H1 (cell line): ENCODE measurements around the gene ARHGEF19. TPM values are rescaled to one million over a fixed set of nuclear protein-coding genes. Genes with fewer than 3 reads are reported as not detected.
A peak's percentile ranks its signal among the peaks of the same experiment; 100 is the strongest.

Experiments
- CTCF ChIA-PET: fragments of 300-600 bp; sonication (Branson Sonifier 250); formaldehyde crosslinking; loops from one replicate; lab custom pipeline; 2021; ENCODE audit not compliant: partially characterized antibody; lab: Charles Lee
- POLR2A ChIA-PET: fragments of 300-600 bp; sonication (Branson Sonifier 250); formaldehyde crosslinking; loops from one replicate; lab custom pipeline; 2021; ENCODE audit warnings: inconsistent platforms; ENCODE audit not compliant: partially characterized antibody; lab: Charles Lee
- DNase-seq, 2 experiments: peaks; one replicate each; pipeline versions ENCODE4 v3.0.0 to v3.0.0-alpha.2; 2010 to 2022; ENCODE audit warnings: low spot score in 2 of 2, low read depth in 1 of 2, mixed read lengths in 1 of 2
- FAIRE-seq: peaks from 2 replicates; lab custom pipeline; 2011; peaks lifted over from hg19 to GRCh38; lab: Jason Lieb, UNC
- H2AFZ ChIP-seq: 2 replicates; pipeline ENCODE4 v1.8.1; 2012; ENCODE audit warnings: low read length, inconsistent platforms
- H2AK5ac ChIP-seq: 2 replicates; pipeline ENCODE4 v1.6.1; 2013; ENCODE audit warnings: low read depth, low read length
- H2BK120ac ChIP-seq: replicated peaks from 2 replicates; pipeline ENCODE3; 2013; ENCODE audit warnings: low read depth, low read length, inconsistent platforms
- H2BK12ac ChIP-seq: 2 replicates; pipeline ENCODE4 v1.6.1; 2013; ENCODE audit warnings: low read depth, low read length
- H2BK15ac ChIP-seq: 2 replicates; pipeline ENCODE4 v1.6.1; 2013; ENCODE audit warnings: low read length
- H2BK20ac ChIP-seq: 2 replicates; pipeline ENCODE4 v1.6.1; 2013; ENCODE audit warnings: low read length
- H2BK5ac ChIP-seq: 2 replicates; pipeline ENCODE4 v1.6.1; 2013; ENCODE audit warnings: low read depth, low read length
- H3K14ac ChIP-seq: 2 replicates; pipeline ENCODE4 v1.6.1; 2013; ENCODE audit warnings: inconsistent platforms; ENCODE audit not compliant: insufficient read length
- H3K18ac ChIP-seq: 2 replicates; pipeline ENCODE4 v1.6.1; 2013; ENCODE audit warnings: low read length; ENCODE audit errors: extremely low read depth
- H3K23ac ChIP-seq: 2 replicates; pipeline ENCODE4 v1.6.1; 2013; ENCODE audit warnings: inconsistent platforms; ENCODE audit not compliant: insufficient read length
- H3K23me2 ChIP-seq: 2 replicates; pipeline ENCODE4 v1.6.1; 2013; ENCODE audit warnings: low read depth, low read length
- H3K27ac ChIP-seq: 2 replicates; pipeline ENCODE4 v1.6.1; 2011; ENCODE audit warnings: low read depth, low read length, inconsistent platforms
- H3K27me3 ChIP-seq, 4 experiments: replicated peaks in 1 of 4; 1 replicate in 1 of 4; 2 replicates in 3 of 4; pipeline versions ENCODE4 v1.6.1 to v1.8.1; 2011 to 2013; ENCODE audit warnings: low read length in 3 of 4, mild to moderate bottlenecking in 3 of 4, inconsistent platforms in 2 of 4, mixed read lengths in 2 of 4, moderate library complexity in 1 of 4; ENCODE audit not compliant: control insufficient read depth in 3 of 4, insufficient read depth in 3 of 4; ENCODE audit errors: extremely low read depth in 1 of 4
- H3K36me3 ChIP-seq, 4 experiments: 2 replicates each; pipeline versions ENCODE4 v1.6.1 to v1.8.1; 2011 to 2013; ENCODE audit warnings: mild to moderate bottlenecking in 4 of 4, low read length in 3 of 4, moderate library complexity in 2 of 4, control low read depth in 1 of 4, inconsistent platforms in 1 of 4; ENCODE audit not compliant: insufficient read depth in 4 of 4, control insufficient read depth in 2 of 4
- H3K4ac ChIP-seq: replicated peaks from 2 replicates; pipeline ENCODE3; 2013; ENCODE audit warnings: low read length, low read depth, mixed read lengths, inconsistent platforms; ENCODE audit not compliant: insufficient read length
- H3K4me1 ChIP-seq, 4 experiments: replicated peaks in 1 of 4; 1 replicate in 1 of 4; 2 replicates in 3 of 4; pipeline versions ENCODE4 v1.6.1 to v1.8.1; 2011 to 2013; ENCODE audit warnings: low read length in 3 of 4, inconsistent platforms in 2 of 4, mixed read lengths in 1 of 4; ENCODE audit not compliant: insufficient read depth in 4 of 4, control insufficient read depth in 3 of 4
- H3K4me2 ChIP-seq, 2 experiments: 2 replicates each; pipeline versions ENCODE4 v1.6.1 to v1.8.1; 2011 to 2013; ENCODE audit warnings: low read depth in 2 of 2, low read length in 2 of 2, control low read depth in 1 of 2, inconsistent platforms in 1 of 2, mild to moderate bottlenecking in 1 of 2; ENCODE audit not compliant: insufficient read depth in 1 of 2
- H3K4me3 ChIP-seq, 4 experiments: fragments of 200-600, 300-600 bp in 1 of 4; sonication (generic), shearing (Covaris generic), sonication (Bioruptor Twin) in 1 of 4; 2 replicates each; pipeline versions ENCODE4 v1.5.1 to v1.8.1; 2011 to 2016; ENCODE audit warnings: low read length in 4 of 4, low read depth in 3 of 4, control low read depth in 2 of 4, inconsistent platforms in 2 of 4, mild to moderate bottlenecking in 2 of 4, mixed read lengths in 1 of 4, moderate library complexity in 1 of 4; ENCODE audit not compliant: insufficient read depth in 2 of 4; ENCODE audit errors: extremely low read depth in 1 of 4
- H3K56ac ChIP-seq: replicated peaks from 2 replicates; pipeline ENCODE3; 2013; ENCODE audit warnings: low read depth, mild to moderate bottlenecking, mixed read lengths, low read length, inconsistent platforms; ENCODE audit not compliant: insufficient read length
- H3K79me1 ChIP-seq: 2 replicates; pipeline ENCODE4 v1.6.1; 2013; ENCODE audit warnings: low read depth, low read length, control low read depth
- H3K79me2 ChIP-seq, 2 experiments: 2 replicates each; pipeline versions ENCODE4 v1.6.1 to v1.8.1; 2012 to 2013; ENCODE audit warnings: low read length in 2 of 2, mild to moderate bottlenecking in 2 of 2, inconsistent platforms in 1 of 2; ENCODE audit not compliant: insufficient read depth in 2 of 2, control insufficient read depth in 1 of 2
- H3K9ac ChIP-seq, 4 experiments: replicated peaks in 1 of 4; 1 replicate in 1 of 4; 2 replicates in 3 of 4; pipeline versions ENCODE4 v1.6.1 to v1.8.1; 2011 to 2013; ENCODE audit warnings: low read depth in 3 of 4, low read length in 3 of 4, control low read depth in 2 of 4, mild to moderate bottlenecking in 2 of 4, moderate library complexity in 2 of 4, inconsistent platforms in 1 of 4; ENCODE audit errors: extremely low read depth in 1 of 4
- H3K9me3 ChIP-seq, 2 experiments: 2 replicates each; pipeline versions ENCODE4 v1.6.1 to v1.8.1; 2012 to 2013; ENCODE audit warnings: mild to moderate bottlenecking in 2 of 2, moderate library complexity in 2 of 2, control low read depth in 1 of 2, inconsistent platforms in 1 of 2, low read depth in 1 of 2, low read length in 1 of 2, mixed read lengths in 1 of 2; ENCODE audit not compliant: insufficient read depth in 2 of 2
- H4K20me1 ChIP-seq, 2 experiments: replicated peaks in 1 of 2; 2 replicates each; pipeline versions ENCODE3 to v1.8.1; 2011 to 2013; ENCODE audit warnings: inconsistent platforms in 2 of 2, low read length in 2 of 2, mild to moderate bottlenecking in 1 of 2; ENCODE audit not compliant: insufficient read depth in 2 of 2, control insufficient read depth in 1 of 2
- H4K5ac ChIP-seq: 2 replicates; pipeline ENCODE4 v1.6.1; 2013; ENCODE audit warnings: low read length, low read depth, mixed read lengths, inconsistent platforms; ENCODE audit not compliant: insufficient read length
- H4K8ac ChIP-seq: 2 replicates; pipeline ENCODE4 v1.8.0; 2013; ENCODE audit warnings: mild to moderate bottlenecking, moderate library complexity, low read length, inconsistent platforms; ENCODE audit not compliant: insufficient read depth; ENCODE audit errors: extremely low read depth
- H4K91ac ChIP-seq: replicated peaks from 2 replicates; pipeline ENCODE3; 2013; ENCODE audit warnings: low read length, mixed read lengths, inconsistent platforms; ENCODE audit not compliant: insufficient read length
- ASH2L ChIP-seq: fragments of 200-600, 300-600 bp; sonication (generic); IDR thresholded peaks from one replicate; pipeline ENCODE4 v1.7.1; 2017; ENCODE audit warnings: low read length
- CBX5 ChIP-seq: fragments of 300-800, 300-1000 bp; sonication (generic); IDR thresholded peaks from 2 replicates; pipeline ENCODE4 v1.7.1; 2016; ENCODE audit warnings: antibody characterized with exemption, low read length, low read depth
- CHD2 ChIP-seq: IDR thresholded peaks from 2 replicates; pipeline ENCODE4 v1.6.1; 2012; ENCODE audit warnings: low read length, improper control_type of control experiment
- JUN ChIP-seq: IDR thresholded peaks from 2 replicates; pipeline ENCODE4 v1.6.1; 2011; ENCODE audit warnings: low read depth, mild to moderate bottlenecking, improper control_type of control experiment, low read length
- JUND ChIP-seq: IDR thresholded peaks from 2 replicates; pipeline ENCODE4 v1.6.1; 2011; ENCODE audit warnings: mild to moderate bottlenecking, improper control_type of control experiment, low read length
- KDM5A ChIP-seq: fragments of 200-600 bp; IDR thresholded peaks from 2 replicates; pipeline ENCODE4 v1.7.1; 2012; ENCODE audit warnings: mild to moderate bottlenecking, low read length, inconsistent platforms, mixed read lengths
- NRF1 ChIP-seq: IDR thresholded peaks from 2 replicates; pipeline ENCODE4 v1.6.1; 2011; ENCODE audit warnings: mild to moderate bottlenecking, low read depth, low read length, improper control_type of control experiment
- RBBP5 ChIP-seq: IDR thresholded peaks from 2 replicates; pipeline ENCODE4 v1.7.1; 2012; ENCODE audit warnings: low read depth, mild to moderate bottlenecking, inconsistent platforms, low read length, moderate library complexity, borderline replicate concordance
- SP1 ChIP-seq: IDR thresholded peaks from 2 replicates; pipeline ENCODE4 v1.6.1; 2011; ENCODE audit warnings: low read depth, low read length
- SP2 ChIP-seq: IDR thresholded peaks from 2 replicates; pipeline ENCODE4 v1.6.1; 2012; ENCODE audit warnings: mild to moderate bottlenecking, low read length, inconsistent platforms
- SP4 ChIP-seq: IDR thresholded peaks from 2 replicates; pipeline ENCODE4 v1.6.1; 2012; ENCODE audit warnings: low read length, inconsistent platforms
- SRF ChIP-seq: IDR thresholded peaks from 2 replicates; pipeline ENCODE4 v1.6.1; 2011; ENCODE audit warnings: mild to moderate bottlenecking, low read depth, low read length, moderate library complexity
- SUZ12 ChIP-seq: fragments of 200-600 bp; sonication (generic); IDR thresholded peaks from 2 replicates; pipeline ENCODE4 v1.6.1; 2012; ENCODE audit warnings: mild to moderate bottlenecking, inconsistent platforms, low read length, moderate library complexity, mixed read lengths
- ZNF274 ChIP-seq: IDR thresholded peaks from 2 replicates; pipeline ENCODE4 v1.7.0; 2012; ENCODE audit warnings: low read length, borderline replicate concordance; ENCODE audit errors: extremely low read depth
- WGBS, 2 experiments: shearing (Covaris generic) in 1 of 2; methylation state at CpG; one replicate each; pipeline versions ENCODE4 v1.1.6 to v1.1.7; 2013 to 2015; ENCODE audit warnings: low lambda C conversion rate in 2 of 2, mixed read lengths in 2 of 2, inconsistent platforms in 1 of 2, low coverage in 1 of 2, missing lambda C conversion rate in 1 of 2; ENCODE audit not compliant: insufficient replicate concordance in 2 of 2, insufficient coverage in 1 of 2, insufficient read length in 1 of 2; ENCODE audit errors: extremely low coverage in 1 of 2, missing lambda C conversion rate in 1 of 2; 5-methylcytosine and 5-hydroxymethylcytosine counted together
- polyA plus RNA-seq, 7 experiments: library from polyadenylated mRNA; depleted of rRNA in 3 of 7; stranded (reverse) in 5 of 7; unstranded in 2 of 7; fragments of >200 nt in 5 of 7; fragments of 200-250 nt in 2 of 7; gene quantifications; 1 replicate in 5 of 7; 2 replicates in 1 of 7; 4 replicates in 1 of 7; pipeline versions ENCODE4 v1.2.1 to v1.2.3, GENCODE V29; 2011 to 2013; ENCODE audit warnings: missing spikeins in 2 of 7, mixed read lengths in 2 of 7
- total RNA-seq: library from RNA; stranded (reverse); fragmentation: NEBNext Ultra II Directional; extraction: Animal tissue kit (Norgen Biotek cat#: 25700); gene quantifications from 2 replicates; pipeline ENCODE4 v1.2.1, GENCODE V29; 2021

The ARHGEF19 gene
- total and polyA plus RNA-seq, 2 of the 8 experiments (the other 6 are each of a cell fraction or from before 2014, with no cell fraction given): 47.5 to 56.4 TPM

GRCh38 chr1:16209132-16209846 lies 3.2 kb downstream of the ARHGEF19 start:
- Histone ChIP-seq H4K20me1 (peaks cover 2 to 4% of the 10 kb centered on the region in 2 experiments), H3K4ac (peak overlapping the region; percentile 57), H2BK20ac (no peak overlapping the region), H3K27ac (no peak overlapping the region), H2BK5ac (no peak overlapping the region), H3K23ac (no peak overlapping the region), H4K5ac (no peak overlapping the region), H2BK15ac (0 out of 2 replicates have a peak overlapping the region, but pooled peaks have one; percentile 46), H2AFZ (no peak overlapping the region), H3K79me2 (peaks cover 5 to 33% of the 10 kb centered on the region in 2 experiments; a peak in 3 of 4 replicates), H2BK120ac (no peak overlapping the region), H4K8ac (no peak overlapping the region), H3K79me1 (peaks cover 10% of the 10 kb centered on the region), H3K36me3 (peaks cover 2 to 7% (median 5%) of the 10 kb centered on the region in 4 experiments; a peak in 6 of 8 replicates), H3K23me2 (peaks cover 17% of the 10 kb centered on the region), H3K4me2 (peak overlapping the region in 1 of 2 experiments; percentile 89; a peak in 2 of 4 replicates), H3K9me3 (no peaks in the 10 kb centered on the region), H4K91ac (peak overlapping the region; percentile 9), H3K4me1 (peaks cover 10 to 46% (median 29%) of the 10 kb centered on the region in 4 experiments), H3K4me3 (peak overlapping the region in 1 of 4 experiments; percentile 66; a peak in 3 of 8 replicates), H3K14ac (no peak overlapping the region), H2BK12ac (no peak overlapping the region), H3K27me3 (no peaks in the 10 kb centered on the region), H3K18ac (peak overlapping the region; percentile 13; the same call in 1 of the 2 replicates), H3K9ac (no peak overlapping the region; a peak in 1 of 7 replicates), H2AK5ac (no peak overlapping the region), H3K56ac (no peak overlapping the region)
- ChIA-PET CTCF (interaction anchor here (0.9 to 2.1 kb wide), 4 partner anchors 8 to 127 kb away, joined by 3 to 7 read pairs (median 6); no protein-coding TSS in a partner anchor), POLR2A (interaction anchor here (0.8 to 1.7 kb wide), 3 partner anchors 9 to 19 kb away, joined by 3 to 5 read pairs (median 4); no protein-coding TSS in a partner anchor)
- WGBS, 2 experiments: 85% methylated on average over 9 of the region's 9 CpGs; no CpG with 5 or more reads in 1 of the 2 experiments
- no peak for FAIRE-seq
- DNase-seq: no peak
- TF ChIP-seq SUZ12 (no peak), JUND (no peak), SP2 (no peak), JUN (no peak), SP4 (no peak), RBBP5 (no peak), KDM5A (no peak), NRF1 (no peak), CBX5 (no peak), SRF (no peak), ASH2L (no peak), ZNF274 (no peak), CHD2 (no peak), SP1 (no peak)
